ENCODE measurements around the gene TGFBR3. TPM values are rescaled to one million over a fixed set of nuclear protein-coding genes. Genes with fewer than 3 reads are reported as not detected.
A peak's percentile ranks its signal among the peaks of the same experiment; 100 is the strongest.

TGFBR3 gene
- total and polyA plus RNA-seq, 4 experiments from 2014 or later, result 34.5 to 47.3 (median 42.3) TPM

DNA sequence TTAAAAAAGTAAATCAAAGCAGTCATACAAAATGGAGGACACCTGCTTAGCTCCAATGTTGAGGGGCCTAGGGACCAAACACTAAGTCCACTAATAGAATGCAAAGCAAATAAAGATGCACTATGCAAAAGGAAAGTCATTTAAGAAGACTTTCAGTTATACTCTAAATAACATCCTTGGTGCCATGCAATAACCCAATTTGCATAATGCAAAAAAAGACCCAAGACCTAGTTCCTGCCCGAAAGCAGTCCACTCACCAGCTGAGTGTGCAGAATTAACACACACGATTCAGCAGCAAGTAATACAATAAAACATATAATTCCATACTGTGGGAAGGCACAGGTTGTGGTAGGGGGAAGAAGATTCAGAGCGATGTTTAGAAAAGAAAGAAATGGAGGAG is 101.8 kb downstream of the TGFBR3 start:
- Histone ChIP-seq H3K27ac (ENCODE audit: low read depth, low read length) (no peak overlapping the region), H3K4me3 (ENCODE audit: low read length in 2 of 2) (no peak overlapping the region), H3K27me3 (ENCODE audit: insufficient read depth, low read length) (no peaks in the 10 kb centered on the region), H3K36me3 (ENCODE audit: insufficient read depth, low read length) (no peaks in the 10 kb centered on the region), H3K9me3 (ENCODE audit: control insufficient read depth in 1 of 2, low read length in 2 of 2) (no peaks in the 10 kb centered on the region), H3K4me1 (ENCODE audit: insufficient read depth, low read length) (no peaks in the 10 kb centered on the region)
- Mint-ChIP-seq H3K4me3 (no peak overlapping the region), H3K9me3 (no peaks in the 10 kb centered on the region), H3K27me3 (no peaks in the 10 kb centered on the region), H3K36me3 (peaks cover 38 to 42% of the 10 kb centered on the region in 2 donors), H3K4me1 (peaks cover 10 to 27% (median 13%) of the 10 kb centered on the region in 4 donors), H3K27ac (peak overlapping the region in 2 of 7 donors; percentile 0 to 70)
- CTCF ChIA-PET (ENCODE audit: partially characterized antibody), result interaction anchor here (1.2 kb wide), 2 partner anchors 21 to 23 kb away, joined by 3 read pairs; no protein-coding TSS in a partner anchor
- intact Hi-C loops (cut with micrococcal nuclease), result no loop called here
- POLR2A ChIA-PET (ENCODE audit: partially characterized antibody), result interaction anchor here (0.5 kb wide), 1 partner anchor 34 kb away, joined by 3 read pairs; no protein-coding TSS in a partner anchor
- no peak for DNase-seq

DNA sequence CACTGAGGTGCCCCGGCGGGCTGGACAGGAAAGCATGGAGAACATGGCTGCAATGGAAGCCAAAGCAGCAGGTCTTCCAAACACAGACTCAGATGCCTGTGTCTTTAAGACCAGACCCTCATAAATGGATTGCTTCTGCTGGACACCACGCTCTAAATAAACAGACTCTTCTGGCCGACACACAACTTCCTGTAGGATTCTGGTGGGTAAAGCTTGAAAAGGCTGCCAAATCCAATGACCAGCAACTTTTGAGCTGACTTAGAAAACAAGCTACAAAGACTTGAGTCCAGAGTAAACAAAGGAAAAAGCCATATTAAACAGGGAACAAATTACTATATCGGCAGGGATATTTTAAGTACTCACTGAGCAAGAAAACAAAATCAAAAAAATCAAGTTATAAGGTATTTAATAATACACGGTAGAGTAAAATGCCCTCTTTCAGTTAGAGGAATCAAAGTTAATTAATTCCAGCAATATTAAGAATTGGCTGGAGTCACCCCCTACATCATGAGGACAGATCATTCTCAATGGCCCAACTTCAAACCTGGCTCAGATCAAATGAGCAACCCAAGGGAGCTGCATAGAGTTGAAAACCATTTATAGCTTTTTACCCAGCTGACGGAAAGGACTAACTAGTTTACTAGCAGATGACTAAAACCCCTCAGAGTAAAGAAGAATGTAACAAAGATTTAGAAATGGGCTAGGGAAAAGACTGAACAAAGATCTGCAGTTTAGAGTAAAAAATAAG is 102.4 kb downstream of the TGFBR3 start:
- Histone ChIP-seq H3K9me3 (ENCODE audit: control insufficient read depth in 1 of 2, low read length in 2 of 2) (no peaks in the 10 kb centered on the region), H3K27me3 (ENCODE audit: insufficient read depth, low read length) (no peaks in the 10 kb centered on the region), H3K27ac (ENCODE audit: low read depth, low read length) (no peak overlapping the region), H3K36me3 (ENCODE audit: insufficient read depth, low read length) (no peaks in the 10 kb centered on the region), H3K4me3 (ENCODE audit: low read length in 2 of 2) (no peak overlapping the region), H3K4me1 (ENCODE audit: insufficient read depth, low read length) (no peaks in the 10 kb centered on the region)
- Mint-ChIP-seq H3K36me3 (peaks cover 43 to 48% of the 10 kb centered on the region in 2 donors), H3K9me3 (no peaks in the 10 kb centered on the region), H3K27ac (peak overlapping the region in 1 of 7 donors; percentile 12), H3K4me1 (peaks cover 10 to 27% (median 17%) of the 10 kb centered on the region in 4 donors), H3K4me3 (no peak overlapping the region), H3K27me3 (no peaks in the 10 kb centered on the region)
- POLR2A ChIA-PET (ENCODE audit: partially characterized antibody), result interaction anchor here (0.5 to 1.2 kb wide), 2 partner anchors 34 to 102 kb away, joined by 3 read pairs; partner anchors contain the start of gene TGFBR3
- intact Hi-C loops (cut with micrococcal nuclease), result no loop called here
- no peak for DNase-seq
- CTCF ChIA-PET (ENCODE audit: partially characterized antibody), result interaction anchor here (0.6 to 1.6 kb wide), 5 partner anchors 18 to 272 kb away, joined by 3 read pairs; no protein-coding TSS in a partner anchor

DNA sequence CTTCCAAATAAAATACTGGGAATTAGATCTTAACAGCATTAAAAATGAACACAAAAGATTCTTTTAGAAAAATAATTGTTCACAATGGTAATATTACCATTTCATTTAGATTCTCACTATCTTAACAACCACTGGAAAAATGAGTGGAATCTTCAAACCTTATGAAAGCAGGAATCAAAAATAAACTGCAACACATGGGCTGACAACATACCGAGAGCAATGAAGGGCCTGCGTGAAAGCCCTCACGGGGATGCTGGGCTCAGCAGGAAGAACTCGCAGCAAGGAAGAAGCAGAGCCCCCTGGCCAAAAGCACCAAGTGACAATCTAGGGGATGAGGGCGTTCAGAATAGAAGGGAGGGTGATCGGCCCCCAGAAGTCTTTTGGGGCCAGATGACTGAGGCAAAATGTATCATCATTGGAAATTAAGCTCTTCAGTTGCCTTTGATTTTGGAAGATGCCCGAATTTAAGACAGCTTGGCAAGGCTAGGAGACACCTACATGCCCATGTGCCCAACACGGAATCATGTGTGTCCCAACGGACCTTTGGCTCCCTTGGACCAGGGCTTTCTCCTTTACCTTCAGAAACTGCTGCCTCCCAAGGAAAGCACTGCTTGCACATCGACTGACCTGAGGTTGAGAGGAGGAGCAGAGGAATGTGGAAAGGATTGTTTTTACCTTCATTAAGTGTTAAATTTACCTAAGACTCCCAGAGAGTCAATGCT is 103.9 kb downstream of the TGFBR3 start:
- no peaks in the 10 kb centered on the region for H3K9me3 ChIP-seq (ENCODE audit: control insufficient read depth in 1 of 2, low read length in 2 of 2)
- no peaks in the 10 kb centered on the region for H3K27me3 ChIP-seq (ENCODE audit: insufficient read depth, low read length)
- CTCF ChIA-PET (ENCODE audit: partially characterized antibody), result interaction anchor here (1.6 to 1.9 kb wide), 2 partner anchors 9 to 16 kb away, joined by 3 to 6 read pairs; no protein-coding TSS in a partner anchor
- Mint-ChIP-seq H3K4me1 (peaks cover 10 to 22% (median 19%) of the 10 kb centered on the region in 4 donors), H3K4me3 (no peak overlapping the region), H3K27me3 (no peaks in the 10 kb centered on the region), H3K36me3 (peaks cover 40 to 45% of the 10 kb centered on the region in 2 donors), H3K9me3 (no peaks in the 10 kb centered on the region), H3K27ac (peak overlapping the region in 2 of 7 donors; percentile 19 to 23)
- no peaks in the 10 kb centered on the region for H3K4me1 ChIP-seq (ENCODE audit: insufficient read depth, low read length)
- intact Hi-C loops (cut with micrococcal nuclease), result no loop called here
- DNase-seq, result no peak
- H3K36me3 ChIP-seq (ENCODE audit: insufficient read depth, low read length), result no peaks in the 10 kb centered on the region
- H3K4me3 ChIP-seq (ENCODE audit: low read length in 2 of 2), result no peak overlapping the region
- H3K27ac ChIP-seq (ENCODE audit: low read depth, low read length), result no peak overlapping the region
- POLR2A ChIA-PET (ENCODE audit: partially characterized antibody), result interaction anchor here (1.2 kb wide), 1 partner anchor 104 kb away, joined by 3 read pairs; the partner anchor contains the start of gene TGFBR3

DNA sequence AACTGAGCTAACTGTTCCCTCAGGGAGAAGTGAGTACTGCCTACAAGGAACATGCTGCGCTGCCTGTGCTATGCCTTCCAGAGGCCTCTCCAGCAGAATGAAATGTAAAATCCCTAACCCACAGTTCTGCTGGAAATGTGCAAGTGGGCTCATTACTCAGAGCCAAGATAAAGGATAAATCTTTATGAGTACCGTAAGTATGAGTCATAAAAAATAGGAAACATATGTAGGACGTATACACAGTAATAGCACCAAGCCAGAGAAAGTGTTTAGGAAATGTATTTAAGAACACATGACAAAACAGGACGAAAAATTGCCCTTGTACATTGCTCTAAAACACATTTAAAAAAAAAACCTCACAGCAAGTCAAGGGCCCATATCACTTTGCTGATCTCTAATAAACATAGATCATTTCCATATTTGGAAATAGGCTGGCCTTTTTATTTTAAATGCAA is 104.6 kb downstream of the TGFBR3 start:
- no peaks in the 10 kb centered on the region for H3K9me3 Mint-ChIP-seq
- H3K27me3 Mint-ChIP-seq, result no peaks in the 10 kb centered on the region
- H3K4me1 Mint-ChIP-seq, result peaks cover 10 to 22% (median 19%) of the 10 kb centered on the region in 4 donors
- peaks cover 42 to 45% of the 10 kb centered on the region in 2 donors for H3K36me3 Mint-ChIP-seq
- ChIA-PET POLR2A (ENCODE audit: partially characterized antibody) (no interaction called here), CTCF (ENCODE audit: partially characterized antibody) (interaction anchor here (0.9 to 1.9 kb wide), 3 partner anchors 9 to 15 kb away, joined by 3 to 6 read pairs (median 4); no protein-coding TSS in a partner anchor)
- no peak overlapping the region for H3K27ac ChIP-seq (ENCODE audit: low read depth, low read length)
- H3K4me1 ChIP-seq (ENCODE audit: insufficient read depth, low read length), result no peaks in the 10 kb centered on the region
- peak overlapping the region in 3 of 7 donors; percentile 36 to 65 (median 52) for H3K27ac Mint-ChIP-seq
- H3K9me3 ChIP-seq (ENCODE audit: control insufficient read depth in 1 of 2, low read length in 2 of 2), result no peaks in the 10 kb centered on the region
- DNase-seq, result no peak
- no peaks in the 10 kb centered on the region for H3K36me3 ChIP-seq (ENCODE audit: insufficient read depth, low read length)
- H3K27me3 ChIP-seq (ENCODE audit: insufficient read depth, low read length), result no peaks in the 10 kb centered on the region
- H3K4me3 Mint-ChIP-seq, result no peak overlapping the region
- H3K4me3 ChIP-seq (ENCODE audit: low read length in 2 of 2), result no peak overlapping the region
- intact Hi-C loops (cut with micrococcal nuclease), result no loop called here

DNA sequence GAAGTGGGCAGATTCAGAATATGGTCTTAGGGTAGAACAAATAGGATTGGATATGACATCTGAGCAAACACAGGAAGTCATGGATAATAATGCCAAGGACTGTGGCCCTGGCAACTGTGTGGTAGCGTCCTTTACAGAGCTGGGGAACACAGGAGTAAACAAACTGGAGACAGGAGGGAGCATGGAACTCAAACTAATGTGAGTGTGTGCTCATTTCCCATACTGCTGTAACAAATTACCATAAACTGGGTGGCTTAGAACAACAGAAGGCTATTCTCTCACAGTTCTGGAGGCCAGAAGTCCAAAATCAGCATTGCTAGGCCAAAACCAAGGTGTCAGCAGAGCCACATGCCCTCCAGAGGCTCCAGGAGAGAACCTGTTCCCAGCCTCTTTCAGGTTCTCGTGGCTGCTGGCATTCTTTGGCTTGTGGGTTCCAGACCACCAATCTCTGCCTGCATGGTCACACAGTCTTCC is 106.4 kb downstream of the TGFBR3 start:
- H3K9me3 Mint-ChIP-seq, result peaks cover 0 to 3% (median 0%) of the 10 kb centered on the region in 8 donors
- Histone ChIP-seq H3K27me3 (ENCODE audit: insufficient read depth, low read length) (no peaks in the 10 kb centered on the region), H3K9me3 (ENCODE audit: control insufficient read depth in 1 of 2, low read length in 2 of 2) (no peaks in the 10 kb centered on the region), H3K4me3 (ENCODE audit: low read length in 2 of 2) (no peak overlapping the region), H3K27ac (ENCODE audit: low read depth, low read length) (no peak overlapping the region), H3K4me1 (ENCODE audit: insufficient read depth, low read length) (no peaks in the 10 kb centered on the region), H3K36me3 (ENCODE audit: insufficient read depth, low read length) (no peaks in the 10 kb centered on the region)
- H3K4me3 Mint-ChIP-seq, result no peak overlapping the region
- H3K27me3 Mint-ChIP-seq, result no peaks in the 10 kb centered on the region
- ChIA-PET CTCF (ENCODE audit: partially characterized antibody) (no interaction called here), POLR2A (ENCODE audit: partially characterized antibody) (no interaction called here)
- peak overlapping the region in 2 of 7 donors; percentile 33 to 38 for H3K27ac Mint-ChIP-seq
- intact Hi-C loops (cut with micrococcal nuclease), result no loop called here
- DNase-seq, result no peak
- peaks cover 38 to 45% of the 10 kb centered on the region in 2 donors for H3K36me3 Mint-ChIP-seq
- peaks cover 10 to 29% (median 20%) of the 10 kb centered on the region in 4 donors for H3K4me1 Mint-ChIP-seq

DNA sequence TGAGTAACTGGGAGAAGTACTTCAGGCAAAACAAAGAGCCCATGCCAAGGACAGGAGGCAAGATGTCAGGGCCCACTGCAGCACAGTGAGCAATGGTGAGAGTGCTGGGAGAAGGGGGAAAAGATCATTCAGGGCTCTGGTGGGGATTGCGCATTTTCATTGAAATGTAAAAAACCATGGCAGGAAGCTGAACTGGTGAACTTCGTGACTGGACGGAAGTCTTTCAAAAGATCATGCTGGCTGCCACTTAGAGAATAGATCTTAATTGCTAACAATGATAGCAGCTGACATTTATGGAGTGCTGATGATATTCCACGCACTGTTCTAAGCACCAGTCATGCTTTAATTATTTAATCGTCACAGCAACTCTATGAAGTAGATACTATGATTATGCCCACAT is 107.0 kb downstream of the TGFBR3 start:
- Mint-ChIP-seq H3K27me3 (no peaks in the 10 kb centered on the region), H3K4me1 (peaks cover 8 to 29% (median 16%) of the 10 kb centered on the region in 4 donors), H3K27ac (peak overlapping the region in 4 of 7 donors; percentile 19 to 57 (median 28)), H3K4me3 (no peak overlapping the region), H3K36me3 (peaks cover 38 to 45% of the 10 kb centered on the region in 2 donors), H3K9me3 (peaks cover 0 to 3% (median 0%) of the 10 kb centered on the region in 8 donors)
- ChIA-PET CTCF (ENCODE audit: partially characterized antibody) (no interaction called here), POLR2A (ENCODE audit: partially characterized antibody) (no interaction called here)
- Histone ChIP-seq H3K27me3 (ENCODE audit: insufficient read depth, low read length) (no peaks in the 10 kb centered on the region), H3K4me3 (ENCODE audit: low read length in 2 of 2) (no peak overlapping the region), H3K4me1 (ENCODE audit: insufficient read depth, low read length) (no peaks in the 10 kb centered on the region), H3K9me3 (ENCODE audit: control insufficient read depth in 1 of 2, low read length in 2 of 2) (no peaks in the 10 kb centered on the region), H3K36me3 (ENCODE audit: insufficient read depth, low read length) (no peaks in the 10 kb centered on the region), H3K27ac (ENCODE audit: low read depth, low read length) (no peak overlapping the region)
- intact Hi-C loops (cut with micrococcal nuclease), result no loop called here
- no peak for DNase-seq
